MCF 10A (cell line): ENCODE results near the gene MARS1. TPM values are rescaled to one million over a fixed set of nuclear protein-coding genes. Genes with fewer than 3 reads are reported as not detected.

Source experiments
- BruUV-seq: library from RNA; stranded (reverse); fragments of 400-500 nt; replicated peaks from 2 replicates; lab custom pipeline; 2021; lab: Mats Ljungman, UMichigan
- CTCF ChIA-PET: fragments of 300-600 bp; sonication (Branson Sonifier 250); formaldehyde crosslinking; extraction: SDS; loops from one replicate; lab custom pipeline; 2021; ENCODE audit warnings: antibody characterized with exemption, inconsistent platforms; lab: Yijun Ruan, JAX
- POLR2A ChIA-PET: fragments of 300-600, 350-650 bp; sonication (Branson Sonifier 250); formaldehyde crosslinking; extraction: SDS; loops from one replicate; lab custom pipeline; 2020; ENCODE audit warnings: antibody characterized with exemption, inconsistent platforms; lab: Yijun Ruan, JAX
- DNase-seq: peaks from one replicate; pipeline ENCODE4 v3.0.0-alpha.2; 2018; ENCODE audit not compliant: unreplicated experiment
- H3K27ac Mint-ChIP-seq: one replicate; pipeline ENCODE4 v1.8.0; 2022; ENCODE audit warnings: mild to moderate bottlenecking, low read depth, mixed read lengths; ENCODE audit not compliant: unreplicated experiment
- H3K27me3 Mint-ChIP-seq: one replicate; pipeline ENCODE4 v1.8.0; 2022; ENCODE audit warnings: mixed read lengths; ENCODE audit not compliant: insufficient read depth, unreplicated experiment
- H3K36me3 Mint-ChIP-seq: one replicate; pipeline ENCODE4 v1.8.0; 2022; ENCODE audit warnings: mild to moderate bottlenecking, moderate library complexity, mixed read lengths; ENCODE audit not compliant: insufficient read depth, unreplicated experiment
- H3K4me1 Mint-ChIP-seq: one replicate; pipeline ENCODE4 v1.8.0; 2022; ENCODE audit warnings: mixed read lengths; ENCODE audit not compliant: insufficient read depth, unreplicated experiment
- H3K4me3 Mint-ChIP-seq: one replicate; pipeline ENCODE4 v1.8.0; 2022; ENCODE audit warnings: mild to moderate bottlenecking, moderate library complexity, mixed read lengths; ENCODE audit not compliant: unreplicated experiment
- H3K9me3 Mint-ChIP-seq: one replicate; pipeline ENCODE4 v1.8.0; 2022; ENCODE audit warnings: mixed read lengths; ENCODE audit not compliant: unreplicated experiment
- CTCF ChIP-seq: fragments of 200-600 bp; IDR thresholded peaks from one replicate; pipeline ENCODE4 v1.8.0; 2022; ENCODE audit warnings: antibody characterized with exemption, mild to moderate bottlenecking; ENCODE audit not compliant: unreplicated experiment
- intact Hi-C: fragments of 100-400 bp; cut with micrococcal nuclease; formaldehyde crosslinking; loops from 2 replicates; pipeline ENCODE4 v1.14.1; 2022
- total RNA-seq: library from RNA; stranded (reverse); gene quantifications from 2 replicates; pipeline ENCODE4 v1.2.3, GENCODE V29; 2022

The MARS1 gene
- total RNA-seq, 1 experiment from 2014 or later: 762 TPM

DNA sequence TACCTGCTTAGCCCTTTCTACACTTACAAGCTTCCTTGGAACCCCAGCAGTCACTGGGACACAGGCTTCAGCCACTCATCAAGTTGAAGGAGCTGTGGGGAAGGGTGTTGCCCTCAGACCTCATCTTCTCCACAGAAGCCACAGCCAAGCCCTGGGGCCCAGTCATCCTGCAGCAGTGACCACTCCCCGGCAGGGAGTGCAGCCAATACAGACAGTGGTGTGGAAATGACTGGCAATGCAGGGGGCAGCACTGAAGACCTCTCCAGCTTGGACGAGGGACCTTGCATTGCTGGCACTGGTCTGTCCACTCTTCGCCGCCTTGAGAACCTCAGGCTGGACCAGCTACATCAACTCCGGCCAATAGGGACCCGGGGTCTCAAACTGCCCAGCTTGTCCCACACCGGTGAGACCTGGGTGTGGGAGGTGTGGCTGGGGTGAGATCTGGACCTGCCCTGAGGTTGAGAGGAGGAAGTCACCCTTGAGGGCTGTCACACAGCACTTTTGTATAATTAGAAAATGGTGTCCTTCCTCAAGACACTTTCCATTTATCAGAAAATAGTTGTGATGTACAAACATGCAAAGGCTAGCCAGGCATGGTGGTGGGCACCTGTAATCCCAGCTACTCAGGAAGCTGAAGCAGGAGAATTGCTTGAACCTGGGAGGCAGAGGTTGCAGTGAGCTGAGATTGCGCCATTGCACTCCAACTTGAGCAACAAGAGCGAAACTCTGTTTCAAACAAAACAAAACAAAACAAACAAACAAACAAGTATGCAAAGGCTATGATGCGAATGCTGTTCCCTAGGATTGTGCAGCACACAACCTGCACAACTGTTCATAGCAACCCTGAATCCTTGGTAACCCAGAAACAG, 18.3 kb upstream of the MARS1 start:
- ChIA-PET CTCF (interaction anchor here (0.6 to 5.1 kb wide), 9 partner anchors 10 to 711 kb away, joined by 3 to 31 read pairs (median 3); partner anchors contain the start of gene GLI1), POLR2A (interaction anchor here (0.7 kb wide), 1 partner anchor 14 kb away, joined by 3 read pairs; no protein-coding TSS in a partner anchor)
- H3K9me3 Mint-ChIP-seq: no peaks in the 10 kb centered on the region
- H3K27ac Mint-ChIP-seq: no peak overlapping the region
- H3K27me3 Mint-ChIP-seq: peaks cover 97% of the 10 kb centered on the region
- no peak for TF ChIP-seq CTCF
- H3K4me1 Mint-ChIP-seq: no peaks in the 10 kb centered on the region
- no TSS peak for BruUV-seq
- H3K4me3 Mint-ChIP-seq: no peak overlapping the region
- DNase-seq: no peak
- no peaks in the 10 kb centered on the region for H3K36me3 Mint-ChIP-seq
- intact Hi-C loops: no loop called here

GRCh38 chr12:57470286-57470969, 17.4 kb upstream of the MARS1 start:
- no peaks in the 10 kb centered on the region for H3K9me3 Mint-ChIP-seq
- intact Hi-C loops: no loop called here
- BruUV-seq: no TSS peak
- ChIA-PET CTCF (interaction anchor here (0.7 to 5.1 kb wide), 5 partner anchors 8 to 163 kb away, joined by 3 to 31 read pairs (median 6); partner anchors contain the start of gene GLI1), POLR2A (interaction anchor here (0.7 kb wide), 1 partner anchor 15 kb away, joined by 3 read pairs; no protein-coding TSS in a partner anchor)
- H3K27me3 Mint-ChIP-seq: peaks cover 97% of the 10 kb centered on the region
- no peak overlapping the region for H3K27ac Mint-ChIP-seq
- TF ChIP-seq CTCF: no peak
- H3K36me3 Mint-ChIP-seq: no peaks in the 10 kb centered on the region
- H3K4me3 Mint-ChIP-seq: no peak overlapping the region
- no peaks in the 10 kb centered on the region for H3K4me1 Mint-ChIP-seq
- DNase-seq: no peak

DNA sequence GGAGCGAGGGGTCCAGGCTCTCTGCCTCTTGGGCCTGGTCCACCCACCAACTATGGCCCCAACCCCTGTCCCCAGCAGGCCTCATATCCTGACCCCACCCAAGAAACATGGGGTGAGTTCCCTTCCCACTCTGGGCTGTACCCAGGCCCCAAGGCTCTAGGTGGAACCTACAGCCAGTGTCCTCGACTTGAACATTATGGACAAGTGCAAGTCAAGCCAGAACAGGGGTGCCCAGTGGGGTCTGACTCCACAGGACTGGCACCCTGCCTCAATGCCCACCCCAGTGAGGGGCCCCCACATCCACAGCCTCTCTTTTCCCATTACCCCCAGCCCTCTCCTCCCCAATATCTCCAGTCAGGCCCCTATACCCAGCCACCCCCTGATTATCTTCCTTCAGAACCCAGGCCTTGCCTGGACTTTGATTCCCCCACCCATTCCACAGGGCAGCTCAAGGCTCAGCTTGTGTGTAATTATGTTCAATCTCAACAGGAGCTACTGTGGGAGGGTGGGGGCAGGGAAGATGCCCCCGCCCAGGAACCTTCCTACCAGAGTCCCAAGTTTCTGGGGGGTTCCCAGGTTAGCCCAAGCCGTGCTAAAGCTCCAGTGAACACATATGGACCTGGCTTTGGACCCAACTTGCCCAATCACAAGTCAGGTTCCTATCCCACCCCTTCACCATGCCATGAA, 16.8 kb upstream of the MARS1 start:
- ChIA-PET POLR2A (no interaction called here), CTCF (interaction anchor here (0.6 to 5.1 kb wide), 5 partner anchors 9 to 270 kb away, joined by 3 to 31 read pairs (median 7); partner anchors contain the start of gene GLI1)

More for the DNA sequence above, 16.8 kb upstream of the MARS1 start:
- Mint-ChIP-seq H3K4me3 (no peak overlapping the region), H3K27ac (no peak overlapping the region), H3K4me1 (no peaks in the 10 kb centered on the region), H3K27me3 (peaks cover 97% of the 10 kb centered on the region), H3K9me3 (no peaks in the 10 kb centered on the region), H3K36me3 (no peaks in the 10 kb centered on the region)
- TF ChIP-seq CTCF: no peak
- intact Hi-C loops: no loop called here
- DNase-seq: no peak
- no TSS peak for BruUV-seq
